Activated gamma-delta T cell (primary cell): ENCODE measurements around the gene ACKR1.

Experiments
- DNase-seq: peaks from one replicate; lab custom pipeline; 2025; lab: John Stamatoyannopoulos, UW
- total RNA-seq, 2 donors: gene quantifications; one replicate each; lab custom pipeline; 2026; lab: John Stamatoyannopoulos, UW

The ACKR1 gene, protein sequence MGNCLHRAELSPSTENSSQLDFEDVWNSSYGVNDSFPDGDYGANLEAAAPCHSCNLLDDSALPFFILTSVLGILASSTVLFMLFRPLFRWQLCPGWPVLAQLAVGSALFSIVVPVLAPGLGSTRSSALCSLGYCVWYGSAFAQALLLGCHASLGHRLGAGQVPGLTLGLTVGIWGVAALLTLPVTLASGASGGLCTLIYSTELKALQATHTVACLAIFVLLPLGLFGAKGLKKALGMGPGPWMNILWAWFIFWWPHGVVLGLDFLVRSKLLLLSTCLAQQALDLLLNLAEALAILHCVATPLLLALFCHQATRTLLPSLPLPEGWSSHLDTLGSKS
- total RNA-seq = 0 reads per million in 2 donors

DNA sequence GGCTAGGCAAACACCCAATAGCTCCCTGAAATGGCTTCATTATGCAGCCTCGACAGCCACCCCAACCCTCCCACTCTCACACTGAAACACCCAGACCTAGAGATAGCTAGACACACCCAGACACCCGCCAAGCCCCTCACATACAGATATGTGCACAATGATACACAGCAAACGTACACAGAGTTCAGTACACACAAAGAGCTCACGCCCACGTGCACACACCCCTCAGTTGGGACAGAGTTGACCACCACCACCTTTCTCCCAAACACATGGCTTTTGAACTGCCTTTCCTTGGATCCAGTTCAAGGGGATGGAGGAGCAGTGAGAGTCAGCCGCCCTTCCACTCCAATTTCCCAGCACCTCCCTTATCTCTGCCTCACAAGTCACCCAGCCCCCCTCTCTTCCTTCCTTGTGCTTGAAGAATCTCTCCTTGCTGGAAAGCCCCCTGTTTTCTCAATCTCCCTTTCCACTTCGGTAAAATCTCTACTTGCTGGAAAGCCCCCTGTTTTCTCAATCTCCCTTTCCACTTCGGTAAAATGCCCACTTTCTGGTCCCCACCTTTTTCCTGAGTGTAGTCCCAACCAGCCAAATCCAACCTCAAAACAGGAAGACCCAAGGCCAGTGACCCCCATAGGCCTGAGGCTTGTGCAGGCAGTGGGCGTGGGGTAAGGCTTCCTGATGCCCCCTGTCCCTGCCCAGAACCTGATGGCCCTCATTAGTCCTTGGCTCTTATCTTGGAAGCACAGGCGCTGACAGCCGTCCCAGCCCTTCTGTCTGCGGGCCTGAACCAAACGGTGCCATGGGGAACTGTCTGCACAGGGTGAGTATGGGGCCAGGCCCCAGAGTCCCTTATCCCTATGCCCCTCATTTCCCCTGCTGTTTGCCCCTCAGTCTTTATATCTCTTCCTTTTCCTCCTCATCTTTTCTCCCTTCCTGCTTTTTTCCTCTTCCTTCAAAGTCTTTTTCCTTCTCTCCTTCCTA lies at the start of gene ACKR1:
Gene ACKR1 (plus strand): TSS at position 715 of the 981 bp plus-strand sequence. CDS start 85 bp downstream, at position 800.
- DNase-seq = no peak

- DNase-seq = no peak
These were observed 43.5 kb upstream of the ACKR1 start for GRCh38 chr1:159161001-159161718.

GRCh38 chr1:159161719-159162026 lies 43.0 kb upstream of the ACKR1 start:
- no peak for DNase-seq

- no peak for DNase-seq
These were observed 42.0 kb upstream of the ACKR1 start for GRCh38 chr1:159162516-159163265.

- no peak for DNase-seq
These were observed 41.0 kb upstream of the ACKR1 start for GRCh38 chr1:159163614-159164228.

DNA sequence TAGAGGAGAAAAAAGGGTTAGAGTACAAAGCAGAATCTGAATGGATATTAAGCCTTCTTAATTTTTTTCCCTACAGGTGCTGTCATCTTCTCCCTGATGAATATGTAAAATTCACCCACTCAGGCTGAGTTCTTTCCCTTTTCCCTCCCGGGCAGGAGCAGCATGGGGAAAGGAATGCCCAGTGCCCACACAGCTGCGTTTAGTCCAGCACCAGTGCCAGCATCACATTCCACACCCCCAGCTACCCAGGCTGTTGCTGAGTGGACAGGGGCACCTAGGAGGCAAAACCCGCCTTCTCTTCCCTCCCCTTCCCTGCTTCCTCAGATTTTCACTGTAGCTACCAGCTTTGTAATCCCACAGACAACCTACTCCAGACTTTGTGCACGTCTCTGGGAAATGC lies 36.6 kb upstream of the ACKR1 start:
- no peak for DNase-seq

- DNase-seq = no peak
These were observed 34.0 kb upstream of the ACKR1 start for GRCh38 chr1:159170639-159171038.

DNA sequence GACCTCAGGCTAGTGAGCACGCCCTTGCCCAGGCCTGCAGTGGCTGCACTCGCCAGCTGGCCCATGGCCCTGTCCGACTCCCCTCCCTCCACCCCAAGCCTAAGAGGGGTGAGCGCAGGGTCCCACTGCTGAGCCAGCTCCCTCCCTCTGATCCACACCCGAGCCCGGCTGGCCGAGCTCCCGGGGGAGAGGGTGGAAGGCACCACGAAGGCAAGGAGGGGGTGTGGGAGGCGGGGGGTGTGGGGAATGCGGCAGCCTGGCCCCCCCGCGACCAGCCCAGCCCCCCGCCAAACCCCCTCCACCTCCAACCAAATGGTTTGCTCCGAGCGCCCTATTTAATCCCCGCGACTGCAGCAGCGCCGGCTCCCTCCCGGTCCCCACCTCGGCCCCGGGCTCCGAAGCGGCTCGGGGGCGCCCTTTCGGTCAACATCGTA lies 33.4 kb upstream of the ACKR1 start, which contains the start of gene CADM3:
Gene CADM3 (plus strand): TSS at position 362 of the 434 bp plus-strand sequence. CDS start 151 bp downstream, outside the sequence.
- no peak for DNase-seq

DNA sequence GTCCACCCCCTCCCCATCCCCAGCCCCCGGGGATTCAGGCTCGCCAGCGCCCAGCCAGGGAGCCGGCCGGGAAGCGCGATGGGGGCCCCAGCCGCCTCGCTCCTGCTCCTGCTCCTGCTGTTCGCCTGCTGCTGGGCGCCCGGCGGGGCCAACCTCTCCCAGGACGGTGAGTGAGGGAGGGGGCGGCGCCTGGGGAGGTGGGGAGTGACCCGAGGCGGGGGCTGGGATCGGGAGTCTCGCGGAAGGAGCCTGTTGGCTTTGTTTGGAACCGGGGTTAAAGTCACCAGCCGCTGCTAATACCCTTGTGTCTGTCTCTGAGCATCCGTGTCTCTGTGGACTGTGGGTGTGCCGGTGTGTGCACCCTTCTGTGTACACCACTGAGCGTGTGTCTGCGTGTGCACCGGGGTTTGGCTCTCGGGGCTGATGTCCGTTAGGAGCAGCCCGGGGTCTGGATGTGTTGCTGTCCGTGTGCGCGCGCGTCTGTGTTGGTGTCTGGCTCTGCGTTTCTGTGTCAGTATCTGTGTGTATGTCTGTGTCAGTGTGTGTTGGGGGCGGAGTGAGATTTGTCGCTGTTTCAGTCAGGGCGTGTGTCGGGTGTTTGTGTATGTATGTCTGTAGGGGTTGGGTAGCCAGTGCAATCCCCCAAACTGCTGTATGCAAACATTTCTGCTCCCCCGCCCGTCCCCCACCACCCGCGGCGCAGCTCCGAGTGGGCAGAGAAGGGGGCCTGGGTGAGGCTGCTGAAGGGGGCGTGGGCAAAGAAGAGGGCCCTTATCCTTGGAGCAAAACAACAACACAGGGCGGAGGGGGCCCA lies 32.8 kb upstream of the ACKR1 start:
- DNase-seq = no peak

- DNase-seq = no peak
These were observed 31.9 kb upstream of the ACKR1 start for GRCh38 chr1:159172614-159173291.

DNA sequence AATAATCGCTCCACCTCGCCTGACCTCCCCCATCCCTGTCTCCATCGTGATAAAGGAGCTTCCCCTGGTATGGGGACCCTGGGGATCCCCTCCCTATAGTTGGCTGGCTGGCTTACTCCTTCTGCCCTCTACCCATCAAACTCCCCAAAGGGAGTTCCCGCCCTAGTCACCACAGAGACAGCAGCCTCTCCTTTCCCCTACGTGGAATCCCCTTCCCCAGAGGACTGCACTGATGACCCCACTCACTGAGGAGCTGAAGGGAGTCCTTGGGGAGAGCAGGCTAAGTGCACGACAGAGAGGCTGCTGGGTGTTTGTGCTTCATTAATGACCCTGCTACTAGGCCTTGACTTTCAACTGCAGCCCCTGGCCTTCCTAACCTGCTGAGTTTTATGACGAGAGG lies 31.4 kb upstream of the ACKR1 start:
- no peak for DNase-seq

DNA sequence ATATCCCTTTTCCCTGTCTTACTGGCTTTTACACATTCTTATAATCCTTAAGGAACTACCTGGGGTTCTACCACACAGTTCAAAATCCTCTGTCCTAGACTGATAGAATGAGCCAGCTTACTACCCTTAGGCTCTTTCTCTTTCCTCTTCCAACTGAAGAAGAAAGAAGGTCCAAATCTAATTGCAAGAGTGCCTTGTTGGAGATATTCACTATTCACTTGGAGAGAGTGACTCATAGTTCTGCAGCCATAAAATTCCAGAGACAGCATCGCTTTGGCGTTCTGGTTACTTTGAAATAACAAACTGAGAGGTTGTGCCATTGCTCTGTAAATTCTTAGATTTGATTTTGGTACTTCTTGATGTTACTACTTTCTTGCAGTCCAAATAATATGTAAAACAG lies 29.1 kb upstream of the ACKR1 start:
- no peak for DNase-seq

GRCh38 chr1:159177272-159177907 lies 27.3 kb upstream of the ACKR1 start:
- DNase-seq = no peak

DNA sequence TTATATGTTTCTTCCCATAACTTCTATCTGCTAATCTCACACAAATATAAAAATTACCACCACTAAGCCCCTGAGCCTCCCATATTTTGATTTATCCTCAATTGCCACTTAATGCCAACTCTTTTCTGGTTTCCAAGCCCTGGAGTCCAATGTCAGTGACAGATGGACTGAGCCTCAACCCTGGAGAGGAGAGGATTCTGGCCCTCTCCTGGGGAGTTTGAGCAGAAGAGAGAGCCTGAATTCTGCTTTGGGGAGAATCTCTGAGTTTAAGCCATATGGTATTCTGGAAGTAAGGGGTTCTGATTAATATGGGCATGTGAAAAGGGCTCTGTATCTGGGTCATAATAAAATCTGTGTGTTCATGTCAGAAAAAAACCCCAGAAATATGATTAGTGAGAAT lies 24.8 kb upstream of the ACKR1 start:
- DNase-seq = no peak

DNA sequence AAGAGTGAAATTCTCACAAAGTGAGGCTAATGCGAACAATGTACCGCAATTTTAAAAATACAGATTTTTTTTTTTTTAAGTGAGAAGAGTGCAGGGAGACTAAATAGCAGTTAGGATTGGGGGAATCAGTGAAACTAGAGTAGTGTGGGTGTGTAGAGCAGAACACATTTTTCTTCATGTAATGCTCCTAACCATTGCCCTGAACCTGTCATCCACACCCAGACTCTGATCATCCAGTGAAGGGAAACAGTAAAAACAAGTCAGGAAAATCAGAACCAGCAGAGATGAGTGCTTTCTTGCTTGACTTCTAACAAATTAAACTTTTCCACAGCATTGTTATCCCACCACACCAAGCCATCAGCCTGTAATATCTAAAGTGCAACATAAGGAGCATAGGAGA lies 24.2 kb upstream of the ACKR1 start:
- DNase-seq = no peak

- no peak for DNase-seq
These were observed 23.2 kb upstream of the ACKR1 start for GRCh38 chr1:159181328-159182024.

DNA sequence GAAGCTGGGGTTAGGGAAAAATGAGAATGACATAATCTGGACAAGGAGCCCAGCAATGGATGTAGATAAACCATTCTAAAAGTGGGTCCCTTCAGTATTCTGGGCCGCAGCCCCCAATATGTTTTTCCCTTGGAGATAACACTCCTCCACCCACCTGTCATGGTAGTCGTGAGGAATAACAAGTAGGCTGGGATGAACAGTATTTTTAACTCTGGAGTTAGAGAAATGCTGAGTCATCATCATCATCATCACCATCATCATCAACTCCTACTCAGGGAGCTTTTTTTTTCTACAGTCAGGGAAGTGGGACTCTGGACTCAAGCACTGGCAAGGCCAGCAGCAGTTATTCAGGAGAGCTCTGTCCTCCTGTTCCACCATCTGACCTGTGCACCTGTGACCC lies 20.5 kb upstream of the ACKR1 start:
- DNase-seq = no peak

DNA sequence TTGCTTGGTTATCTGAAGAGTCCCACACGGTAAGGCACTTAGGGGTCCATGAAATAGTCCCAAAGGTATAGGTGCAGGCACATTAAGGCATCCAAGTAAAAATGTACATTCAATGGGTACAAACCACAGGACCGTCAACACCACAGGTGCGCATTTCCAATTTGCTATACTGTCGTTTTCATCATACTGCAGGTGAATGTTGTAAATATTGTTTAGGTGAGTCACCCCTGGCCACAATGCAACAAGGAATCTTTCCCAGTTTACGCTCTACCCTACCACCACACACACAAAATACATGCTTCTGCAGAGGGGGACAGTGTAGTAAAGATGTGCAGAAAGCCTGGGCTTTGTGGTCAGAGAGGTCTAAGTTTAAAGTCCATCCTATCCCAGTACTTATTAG lies 19.6 kb upstream of the ACKR1 start:
- DNase-seq = no peak
